Activated naive CD4-positive, alpha-beta T cell treated with Interleukin-2 at 50 U/mL for 16 hours (primary cell): ENCODE measurements around the gene PTPRN.
A peak's percentile ranks its signal among the peaks of the same experiment; 100 is the strongest.
"Not testable (repeated sequence)": the region's sequence is repeated elsewhere in the genome, so short reads cannot be mapped to it uniquely, and the experiment has no call there.

Source experiments
- DNase-seq: peaks from one replicate; pipeline ENCODE4 v3.0.0-alpha.2; 2020

Gene PTPRN

GRCh38 chr2:219306047-219306446, 3.2 kb downstream of the PTPRN start:
- no peak for DNase-seq

- DNase-seq = no peak
Measured at GRCh38 chr2:219304223-219304622, 5.0 kb downstream of the PTPRN start.

GRCh38 chr2:219302412-219302968, 6.7 kb downstream of the PTPRN start:
- no peak for DNase-seq

GRCh38 chr2:219300022-219300421, 9.2 kb downstream of the PTPRN start:
- DNase-seq = no peak

GRCh38 chr2:219299372-219299760, 9.8 kb downstream of the PTPRN start:
- no peak for DNase-seq

- peak; percentile 92 for DNase-seq
Measured at GRCh38 chr2:219298759-219299371, 10.3 kb downstream of the PTPRN start.

GRCh38 chr2:219297766-219298456, 11.3 kb downstream of the PTPRN start:
- DNase-seq = no peak

- no peak for DNase-seq
Measured at GRCh38 chr2:219296631-219297391, 12.4 kb downstream of the PTPRN start.

- DNase-seq = no peak
Measured at GRCh38 chr2:219296142-219296541, 13.1 kb downstream of the PTPRN start.

- peak; percentile 90 for DNase-seq
Measured at GRCh38 chr2:219294356-219295351, 14.5 kb downstream of the PTPRN start.

GRCh38 chr2:219293736-219294231, 15.4 kb downstream of the PTPRN start:
- DNase-seq = no peak

- DNase-seq = no peak
Measured at GRCh38 chr2:219292616-219293015, 16.6 kb downstream of the PTPRN start.

- no peak for DNase-seq
Measured at GRCh38 chr2:219291910-219292490, 17.2 kb downstream of the PTPRN start.

GRCh38 chr2:219291394-219291793, 17.8 kb downstream of the PTPRN start:
- DNase-seq = no peak

- DNase-seq = no peak
Measured at GRCh38 chr2:219290381-219291171, 18.6 kb downstream of the PTPRN start.

- DNase-seq = no peak
Measured at GRCh38 chr2:219289537-219290361, 19.5 kb downstream of the PTPRN start.

GRCh38 chr2:219289195-219289536, 20.0 kb downstream of the PTPRN start:
- DNase-seq = no peak

GRCh38 chr2:219287580-219288265, 21.5 kb downstream of the PTPRN start:
- no peak for DNase-seq

GRCh38 chr2:219287116-219287440, 22.1 kb downstream of the PTPRN start:
- not testable (repeated sequence) for DNase-seq
